Suprapubic skin (tissue), 4 donors: ENCODE results near the gene MAPKAPK2.

ENCODE experiments used
- CTCF ChIP-seq, 2 donors: fragments of 200-600 bp in 1 of 2; fragments of 450-650 bp in 1 of 2; sonication (generic) in 1 of 2; IDR thresholded peaks; one replicate each; pipeline ENCODE4 v1.5.1; 2016 to 2019; ENCODE audit warnings: antibody characterized with exemption in 2 of 2, mild to moderate bottlenecking in 1 of 2, moderate library complexity in 1 of 2
- POLR2A ChIP-seq, 2 donors: fragments of 450-650 bp; IDR thresholded peaks; one replicate each; pipeline ENCODE4 v1.6.1; 2017; ENCODE audit warnings: antibody characterized with exemption in 2 of 2, mild to moderate bottlenecking in 2 of 2, moderate library complexity in 2 of 2
- POLR2AphosphoS5 ChIP-seq, 3 donors: sonication (generic); formaldehyde crosslinking; IDR thresholded peaks; one replicate each; pipeline ENCODE4 v1.6.1; 2017; ENCODE audit warnings: antibody characterized with exemption in 3 of 3

GRCh38 chr1:206681359-206681758 lies 3.3 kb upstream of the MAPKAPK2 start:
- TF ChIP-seq CTCF (IDR thresholded peaks at IDR 0.05) (no peak), POLR2AphosphoS5 (IDR thresholded peaks at IDR 0.05) (no peak), POLR2A (IDR thresholded peaks at IDR 0.05) (no peak)
